Liver (tissue), 9 donors: ENCODE data around the gene SHLD1. TPM values are rescaled to one million over a fixed set of nuclear protein-coding genes. Genes with fewer than 3 reads are reported as not detected.

Source experiments
- DNase-seq: peaks from one replicate; pipeline ENCODE4 v3.0.0-alpha.2; 2017; ENCODE audit warnings: low spot score
- H3K27ac ChIP-seq, 2 donors: one replicate each; pipeline ENCODE4 v1.7.0; 2013; ENCODE audit warnings: inconsistent platforms in 2 of 2, low read length in 2 of 2, control low read depth in 1 of 2, low read depth in 1 of 2, mild to moderate bottlenecking in 1 of 2
- H3K27me3 ChIP-seq, 4 donors: one replicate each; pipeline versions ENCODE4 v1.6.1 to v1.7.0; 2013; ENCODE audit warnings: low read length in 3 of 4, inconsistent platforms in 1 of 4, mild to moderate bottlenecking in 1 of 4, moderate library complexity in 1 of 4; ENCODE audit not compliant: control insufficient read depth in 4 of 4, insufficient read depth in 4 of 4
- H3K36me3 ChIP-seq, 4 donors: one replicate each; pipeline versions ENCODE4 v1.6.1 to v1.7.0; 2013; ENCODE audit warnings: low read length in 3 of 4, mild to moderate bottlenecking in 3 of 4, low read depth in 1 of 4, moderate library complexity in 1 of 4; ENCODE audit not compliant: control insufficient read depth in 4 of 4, insufficient read depth in 3 of 4
- H3K4me1 ChIP-seq, 4 donors: one replicate each; pipeline versions ENCODE4 v1.6.1 to v1.7.0; 2013; ENCODE audit warnings: low read length in 3 of 4, mild to moderate bottlenecking in 3 of 4, moderate library complexity in 1 of 4; ENCODE audit not compliant: control insufficient read depth in 4 of 4, insufficient read depth in 4 of 4
- H3K4me3 ChIP-seq, 3 donors: one replicate each; pipeline versions ENCODE4 v1.6.1 to v1.7.0; 2013; ENCODE audit warnings: low read length in 3 of 3, control low read depth in 1 of 3, low read depth in 1 of 3, mild to moderate bottlenecking in 1 of 3
- H3K9ac ChIP-seq, 2 donors: one replicate each; pipeline ENCODE4 v1.7.0; 2013; ENCODE audit warnings: low read length in 2 of 2, mild to moderate bottlenecking in 2 of 2, moderate library complexity in 2 of 2, control low read depth in 1 of 2, low read depth in 1 of 2
- H3K9me3 ChIP-seq, 4 donors: one replicate each; pipeline versions ENCODE4 v1.6.1 to v1.7.0; 2013; ENCODE audit warnings: low read length in 3 of 4; ENCODE audit not compliant: control insufficient read depth in 4 of 4
- EGR1 ChIP-seq, 2 donors: IDR thresholded peaks; 2 replicates each; pipeline ENCODE4 v1.6.1; 2016 to 2018; ENCODE audit warnings: antibody characterized with exemption in 2 of 2, low read depth in 2 of 2
- FOXA1 ChIP-seq: IDR thresholded peaks from 2 replicates; pipeline ENCODE4 v1.6.1; 2016; ENCODE audit warnings: antibody characterized with exemption
- FOXA2 ChIP-seq: IDR thresholded peaks from 2 replicates; pipeline ENCODE4 v1.6.1; 2016; ENCODE audit warnings: antibody characterized with exemption
- GABPA ChIP-seq, 2 donors: IDR thresholded peaks in 1 of 2; conservative IDR thresholded peaks in 1 of 2; 2 replicates each; pipeline ENCODE4 v1.6.1; 2016; ENCODE audit warnings: antibody characterized with exemption in 2 of 2, mild to moderate bottlenecking in 1 of 2, moderate library complexity in 1 of 2
- HNF4G ChIP-seq: IDR thresholded peaks from 2 replicates; pipeline ENCODE4 v1.6.1; 2016; ENCODE audit warnings: antibody characterized with exemption
- JUND ChIP-seq, 2 donors: IDR thresholded peaks; 2 replicates each; pipeline ENCODE4 v1.6.1; 2016; ENCODE audit warnings: antibody characterized with exemption in 2 of 2
- RAD21 ChIP-seq, 2 donors: IDR thresholded peaks; 2 replicates each; pipeline ENCODE4 v1.6.1; 2016; ENCODE audit warnings: antibody characterized with exemption in 2 of 2, mild to moderate bottlenecking in 2 of 2
- REST ChIP-seq: IDR thresholded peaks from 2 replicates; pipeline ENCODE4 v1.6.1; 2016; ENCODE audit warnings: antibody characterized with exemption, mild to moderate bottlenecking
- RXRA ChIP-seq, 2 donors: IDR thresholded peaks; 2 replicates each; pipeline ENCODE4 v1.6.1; 2017 to 2018; ENCODE audit warnings: antibody characterized with exemption in 2 of 2, mild to moderate bottlenecking in 1 of 2
- SP1 ChIP-seq: IDR thresholded peaks from 2 replicates; pipeline ENCODE4 v1.6.1; 2018; ENCODE audit warnings: antibody characterized with exemption, mild to moderate bottlenecking
- TAF1 ChIP-seq: conservative IDR thresholded peaks from 2 replicates; pipeline ENCODE4 v1.6.1; 2016; ENCODE audit warnings: antibody characterized with exemption, mild to moderate bottlenecking
- WGBS: extraction: QIAGEN DNeasy Blood & Tissue Kit; methylation state at CpG from one replicate; pipeline ENCODE4 v1.1.7; 2013; 5-methylcytosine and 5-hydroxymethylcytosine counted together
- polyA plus RNA-seq, 2 donors: library from polyadenylated mRNA; stranded (reverse) in 1 of 2; unstranded in 1 of 2; fragments of 200-250 nt in 1 of 2; fragments of >200 nt in 1 of 2; fragmentation: Nextera tagmentation in 1 of 2; extraction: Ambion mirVana in 1 of 2; gene quantifications; one replicate each; pipeline versions ENCODE4 v1.2.1 to v1.2.3, GENCODE V29; 2013 to 2015
- total RNA-seq, 2 donors: library from RNA; depleted of rRNA; stranded (reverse); fragments of >200 nt; gene quantifications; one replicate each; pipeline ENCODE4 v1.2.3, GENCODE V29; 2014
- TF ChIP-seq, protein P1 (sequence below): IDR thresholded peaks from 2 replicates; pipeline ENCODE4 v1.6.1; 2016; ENCODE audit warnings: antibody characterized with exemption
- TF ChIP-seq, protein P2 (sequence below): fragments of 150-350 bp; IDR thresholded peaks from 2 replicates; pipeline ENCODE4 v1.5.1; 2017; ENCODE audit warnings: improper control_type of control experiment, low read depth, low read length; ENCODE audit not compliant: missing input control
- donor health status: healthy.
- donor health status: healthy.
- donor health status: healthy.
- donor health status: healthy.
- donor health status: healthy.

SHLD1 gene
- total and polyA plus RNA-seq, 4 donors, result 0.92 to 5.0 (median 2.0) TPM

DNA sequence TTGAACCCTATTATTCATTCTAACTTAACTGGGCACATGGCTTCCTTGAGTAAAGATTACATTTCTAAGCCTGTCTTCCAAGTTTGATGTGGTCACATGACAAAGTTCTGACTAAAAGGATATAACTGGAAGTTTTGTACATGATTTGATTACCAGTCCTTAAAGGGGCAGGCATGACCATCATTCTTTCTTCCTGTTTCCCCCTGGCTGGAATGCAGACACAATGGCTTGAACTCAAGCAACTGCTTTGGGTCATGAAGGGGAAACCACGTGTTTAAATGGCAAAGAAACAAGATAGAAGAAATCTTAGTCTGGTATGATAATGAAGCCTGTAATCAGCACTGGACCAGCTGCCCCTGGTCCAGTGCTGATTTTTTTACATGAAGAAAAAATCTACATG, 15.6 kb upstream of the SHLD1 start:
- peak; percentile 14 for TF ChIP-seq REST
- TF ChIP-seq FOXA1, result no peak
- no peak for TF ChIP-seq GABPA (IDR thresholded peaks at IDR 0.05 in 1 of 2, conservative IDR thresholded peaks at IDR 0.05 in 1 of 2)
- TF ChIP-seq, protein P1, sequence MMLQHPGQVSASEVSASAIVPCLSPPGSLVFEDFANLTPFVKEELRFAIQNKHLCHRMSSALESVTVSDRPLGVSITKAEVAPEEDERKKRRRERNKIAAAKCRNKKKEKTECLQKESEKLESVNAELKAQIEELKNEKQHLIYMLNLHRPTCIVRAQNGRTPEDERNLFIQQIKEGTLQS, result no peak
- no peak overlapping the region for H3K27ac ChIP-seq
- no peaks in the 10 kb centered on the region for H3K9me3 ChIP-seq
- DNase-seq, result no peak
- H3K9ac ChIP-seq, result no peak overlapping the region
- WGBS, result 64% methylated on average over 1 of the region's 1 CpG
- no peaks in the 10 kb centered on the region for H3K36me3 ChIP-seq
- no peaks in the 10 kb centered on the region for H3K4me1 ChIP-seq
- H3K4me3 ChIP-seq, result no peak overlapping the region
- H3K27me3 ChIP-seq, result no peaks in the 10 kb centered on the region

DNA sequence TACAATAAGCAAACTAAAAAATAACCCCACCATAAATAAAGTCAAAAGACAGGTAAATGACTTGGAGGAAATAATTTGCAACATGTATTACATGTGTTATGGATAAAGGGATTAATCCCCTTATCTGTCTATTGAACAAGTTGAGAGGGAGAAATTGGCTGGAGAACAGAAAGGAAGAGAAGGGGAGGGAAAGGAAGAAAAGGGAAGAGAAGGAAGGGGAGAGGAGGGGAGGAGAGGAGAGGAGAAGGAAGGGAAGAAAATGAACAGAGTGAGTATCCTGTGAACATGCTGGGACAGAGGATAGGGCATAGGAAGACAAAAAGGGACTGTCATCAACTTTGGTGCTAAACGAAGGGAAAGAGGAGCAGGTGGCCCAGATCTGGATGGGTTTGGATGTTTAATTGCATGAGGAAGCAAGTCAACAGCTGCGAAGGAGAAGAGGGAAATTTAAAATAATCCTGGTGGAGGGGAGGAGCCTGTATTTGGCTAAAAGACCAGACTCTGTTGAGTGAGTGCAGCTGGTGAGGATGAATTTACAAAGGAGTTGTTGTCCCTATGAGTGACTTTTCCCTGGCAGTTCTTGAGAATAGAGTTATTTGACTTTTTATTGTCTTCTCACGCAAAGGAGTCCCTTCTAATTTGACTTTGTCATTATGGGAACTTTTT, 14.2 kb upstream of the SHLD1 start:
- no peaks in the 10 kb centered on the region for H3K4me1 ChIP-seq
- 62% methylated on average over 3 of the region's 3 CpGs for WGBS
- H3K4me3 ChIP-seq, result no peak overlapping the region
- no peak overlapping the region for H3K9ac ChIP-seq
- TF ChIP-seq RXRA (IDR thresholded peaks at IDR 0.05), result no peak
- no peak for TF ChIP-seq JUND (IDR thresholded peaks at IDR 0.05)
- no peak for TF ChIP-seq REST
- H3K36me3 ChIP-seq, result no peaks in the 10 kb centered on the region
- no peaks in the 10 kb centered on the region for H3K27me3 ChIP-seq
- DNase-seq, result no peak
- H3K9me3 ChIP-seq, result no peaks in the 10 kb centered on the region
- no peak overlapping the region for H3K27ac ChIP-seq

DNA sequence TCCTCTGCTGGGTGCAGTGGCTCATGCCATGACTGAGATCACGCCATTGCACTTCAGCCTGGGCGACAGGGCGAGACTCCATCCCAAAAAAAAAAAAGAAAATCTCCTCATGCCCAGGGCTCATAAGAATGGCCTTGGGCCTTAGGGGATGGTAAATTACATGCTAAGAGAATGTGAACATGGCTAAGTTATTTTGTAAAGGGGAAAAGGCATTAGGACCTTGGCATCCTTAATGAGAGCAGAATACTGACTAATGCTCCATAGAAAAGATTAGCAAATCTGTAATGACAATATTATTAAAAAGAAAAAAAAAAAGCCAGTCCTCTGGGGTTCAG, 12.6 kb upstream of the SHLD1 start:
- no peak overlapping the region for H3K27ac ChIP-seq
- no peak overlapping the region for H3K9ac ChIP-seq
- no peaks in the 10 kb centered on the region for H3K27me3 ChIP-seq
- H3K4me1 ChIP-seq, result no peaks in the 10 kb centered on the region
- H3K36me3 ChIP-seq, result no peaks in the 10 kb centered on the region
- H3K4me3 ChIP-seq, result no peak overlapping the region
- WGBS, result 67% methylated on average over 3 of the region's 3 CpGs
- DNase-seq, result no peak
- H3K9me3 ChIP-seq, result no peaks in the 10 kb centered on the region
- TF ChIP-seq JUND (IDR thresholded peaks at IDR 0.05) (no peak), RAD21 (IDR thresholded peaks at IDR 0.05) (no peak), EGR1 (IDR thresholded peaks at IDR 0.05; ENCODE audit: low read depth in 2 of 2) (no peak), HNF4G (no peak), RXRA (IDR thresholded peaks at IDR 0.05) (no peak), TAF1 (no peak), REST (no peak), SP1 (no peak), FOXA2 (no peak), GABPA (IDR thresholded peaks at IDR 0.05 in 1 of 2, conservative IDR thresholded peaks at IDR 0.05 in 1 of 2) (no peak)
- TF ChIP-seq, protein P1, result no peak
- TF ChIP-seq, protein P2, sequence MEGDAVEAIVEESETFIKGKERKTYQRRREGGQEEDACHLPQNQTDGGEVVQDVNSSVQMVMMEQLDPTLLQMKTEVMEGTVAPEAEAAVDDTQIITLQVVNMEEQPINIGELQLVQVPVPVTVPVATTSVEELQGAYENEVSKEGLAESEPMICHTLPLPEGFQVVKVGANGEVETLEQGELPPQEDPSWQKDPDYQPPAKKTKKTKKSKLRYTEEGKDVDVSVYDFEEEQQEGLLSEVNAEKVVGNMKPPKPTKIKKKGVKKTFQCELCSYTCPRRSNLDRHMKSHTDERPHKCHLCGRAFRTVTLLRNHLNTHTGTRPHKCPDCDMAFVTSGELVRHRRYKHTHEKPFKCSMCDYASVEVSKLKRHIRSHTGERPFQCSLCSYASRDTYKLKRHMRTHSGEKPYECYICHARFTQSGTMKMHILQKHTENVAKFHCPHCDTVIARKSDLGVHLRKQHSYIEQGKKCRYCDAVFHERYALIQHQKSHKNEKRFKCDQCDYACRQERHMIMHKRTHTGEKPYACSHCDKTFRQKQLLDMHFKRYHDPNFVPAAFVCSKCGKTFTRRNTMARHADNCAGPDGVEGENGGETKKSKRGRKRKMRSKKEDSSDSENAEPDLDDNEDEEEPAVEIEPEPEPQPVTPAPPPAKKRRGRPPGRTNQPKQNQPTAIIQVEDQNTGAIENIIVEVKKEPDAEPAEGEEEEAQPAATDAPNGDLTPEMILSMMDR, result no peak
